ENCODE data around the gene FCN1.

DNA sequence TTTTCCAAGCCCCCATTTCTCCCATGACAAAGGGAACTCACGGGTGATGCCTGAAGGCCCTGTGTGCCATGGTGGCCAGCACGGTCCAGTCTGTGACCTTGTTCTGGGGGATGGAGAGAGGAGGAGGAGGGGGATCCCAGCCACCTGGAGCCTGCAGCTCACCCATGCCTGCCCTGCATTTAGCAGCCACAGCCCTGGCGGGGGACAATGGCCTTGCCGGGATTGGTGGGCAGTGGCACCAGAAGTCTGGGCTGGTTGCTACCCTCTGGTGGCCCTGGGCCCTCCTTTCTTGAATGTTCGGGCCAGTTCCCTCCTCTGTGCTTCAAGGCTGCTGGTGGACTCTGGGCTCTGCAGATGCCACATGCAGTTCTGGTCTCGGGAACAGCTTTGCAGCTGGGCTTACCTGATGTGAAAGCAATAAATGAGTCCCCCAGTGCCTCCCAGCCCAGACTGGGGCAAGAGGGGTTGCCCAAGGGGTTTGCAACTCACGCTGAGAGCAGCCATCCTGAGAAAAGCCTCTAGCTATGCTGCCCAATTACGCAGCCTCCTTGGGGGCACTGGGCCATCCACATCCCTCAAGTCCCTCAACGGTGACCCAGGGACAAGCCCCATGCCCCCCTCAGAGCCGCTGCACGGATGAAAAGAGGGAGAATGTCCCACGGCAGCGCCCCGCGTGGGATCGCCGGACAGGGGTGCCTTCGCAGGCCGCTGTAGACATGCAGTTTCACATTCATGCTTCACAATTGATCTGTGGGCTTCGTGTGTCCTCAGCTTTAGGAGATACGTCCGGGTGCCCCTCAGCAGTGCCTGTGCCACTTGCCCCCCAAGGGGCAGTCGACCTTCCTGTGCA lies 49.2 kb upstream of the FCN1 start:
- TF ChIP-seq, protein P1, sequence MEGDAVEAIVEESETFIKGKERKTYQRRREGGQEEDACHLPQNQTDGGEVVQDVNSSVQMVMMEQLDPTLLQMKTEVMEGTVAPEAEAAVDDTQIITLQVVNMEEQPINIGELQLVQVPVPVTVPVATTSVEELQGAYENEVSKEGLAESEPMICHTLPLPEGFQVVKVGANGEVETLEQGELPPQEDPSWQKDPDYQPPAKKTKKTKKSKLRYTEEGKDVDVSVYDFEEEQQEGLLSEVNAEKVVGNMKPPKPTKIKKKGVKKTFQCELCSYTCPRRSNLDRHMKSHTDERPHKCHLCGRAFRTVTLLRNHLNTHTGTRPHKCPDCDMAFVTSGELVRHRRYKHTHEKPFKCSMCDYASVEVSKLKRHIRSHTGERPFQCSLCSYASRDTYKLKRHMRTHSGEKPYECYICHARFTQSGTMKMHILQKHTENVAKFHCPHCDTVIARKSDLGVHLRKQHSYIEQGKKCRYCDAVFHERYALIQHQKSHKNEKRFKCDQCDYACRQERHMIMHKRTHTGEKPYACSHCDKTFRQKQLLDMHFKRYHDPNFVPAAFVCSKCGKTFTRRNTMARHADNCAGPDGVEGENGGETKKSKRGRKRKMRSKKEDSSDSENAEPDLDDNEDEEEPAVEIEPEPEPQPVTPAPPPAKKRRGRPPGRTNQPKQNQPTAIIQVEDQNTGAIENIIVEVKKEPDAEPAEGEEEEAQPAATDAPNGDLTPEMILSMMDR (IDR thresholded peaks at IDR 0.05), result no peak
- no peak for TF ChIP-seq POLR2AphosphoS5 (IDR thresholded peaks at IDR 0.05)

Data from breast epithelium (tissue), 3 donors.